Epithelial cell of esophagus (primary cell): ENCODE data around the gene CGB3.

Experiments
- DNase-seq: peaks from one replicate; pipeline ENCODE4 v3.0.0; 2010; ENCODE audit warnings: low read depth
- H3K4me3 ChIP-seq: 2 replicates; pipeline ENCODE4 v1.5.1; 2011; ENCODE audit warnings: mild to moderate bottlenecking, low read length, control low read depth
- CTCF ChIP-seq: IDR thresholded peaks from 2 replicates; pipeline ENCODE4 v1.5.1; 2011; ENCODE audit warnings: low read depth, mild to moderate bottlenecking, low read length, control low read depth, inconsistent platforms; ENCODE audit not compliant: insufficient read depth; ENCODE audit errors: missing control alignments

The CGB3 gene

GRCh38 chr19:49004133-49004532 is 20.0 kb downstream of the CGB3 start:
- DNase-seq = no peak
- TF ChIP-seq CTCF = no peak
- no peak overlapping the region for H3K4me3 ChIP-seq

GRCh38 chr19:48999481-49000325 is 24.4 kb downstream of the CGB3 start:
- H3K4me3 ChIP-seq = no peak overlapping the region
- TF ChIP-seq CTCF = peak; percentile 77
- peak; percentile 82 for DNase-seq

GRCh38 chr19:48997972-48998371 is 26.2 kb downstream of the CGB3 start:
- peak; percentile 53 for TF ChIP-seq CTCF
- DNase-seq = peak; percentile 68
- H3K4me3 ChIP-seq = no peak overlapping the region

GRCh38 chr19:48994035-48994386 is 30.1 kb downstream of the CGB3 start:
- TF ChIP-seq CTCF = no peak
- peak overlapping the region; percentile 90 for H3K4me3 ChIP-seq

GRCh38 chr19:48993175-48994034 is 30.7 kb downstream of the CGB3 start, which contains the start of the genes GYS1 and RUVBL2:
Gene GYS1 (minus strand): TSS chr19:48993309. CDS start chr19:48993112, 197 bp downstream.
Gene RUVBL2 (plus strand): TSS chr19:48993887. CDS start chr19:48993912, 25 bp downstream.
- DNase-seq = peak; percentile 100
- TF ChIP-seq CTCF = peak; percentile 73
- H3K4me3 ChIP-seq = peak within 1 kb of the TSS; percentile 90

More at GRCh38 chr19:48994035-48994386, 30.1 kb downstream of the CGB3 start:
- DNase-seq = no peak

- peak overlapping the region; percentile 90 for H3K4me3 ChIP-seq
- DNase-seq = peak; percentile 26
- TF ChIP-seq CTCF = no peak
Observed at GRCh38 chr19:48992581-48993174, 31.5 kb downstream of the CGB3 start.
